Liver (tissue), 3 donors: ENCODE results near the gene YIPF2.

Experiments
- CTCF ChIP-seq: fragments of 150-350 bp; IDR thresholded peaks from 2 replicates; pipeline ENCODE4 v1.5.1; 2017; ENCODE audit warnings: improper control_type of control experiment, low read depth, low read length; ENCODE audit not compliant: missing input control
- EGR1 ChIP-seq, 2 donors: IDR thresholded peaks; 2 replicates each; pipeline ENCODE4 v1.6.1; 2016 to 2018; ENCODE audit warnings: antibody characterized with exemption in 2 of 2, low read depth in 2 of 2
- JUND ChIP-seq, 2 donors: IDR thresholded peaks; 2 replicates each; pipeline ENCODE4 v1.6.1; 2016; ENCODE audit warnings: antibody characterized with exemption in 2 of 2
- MAX ChIP-seq: IDR thresholded peaks from 2 replicates; pipeline ENCODE4 v1.6.1; 2016; ENCODE audit warnings: antibody characterized with exemption
- TAF1 ChIP-seq: conservative IDR thresholded peaks from 2 replicates; pipeline ENCODE4 v1.6.1; 2016; ENCODE audit warnings: antibody characterized with exemption, mild to moderate bottlenecking
- TF ChIP-seq, protein P1 (sequence below): IDR thresholded peaks from 2 replicates; pipeline ENCODE4 v1.6.1; 2016; ENCODE audit warnings: antibody characterized with exemption, mild to moderate bottlenecking
- donor health status: healthy.
- donor health status: healthy.

DNA sequence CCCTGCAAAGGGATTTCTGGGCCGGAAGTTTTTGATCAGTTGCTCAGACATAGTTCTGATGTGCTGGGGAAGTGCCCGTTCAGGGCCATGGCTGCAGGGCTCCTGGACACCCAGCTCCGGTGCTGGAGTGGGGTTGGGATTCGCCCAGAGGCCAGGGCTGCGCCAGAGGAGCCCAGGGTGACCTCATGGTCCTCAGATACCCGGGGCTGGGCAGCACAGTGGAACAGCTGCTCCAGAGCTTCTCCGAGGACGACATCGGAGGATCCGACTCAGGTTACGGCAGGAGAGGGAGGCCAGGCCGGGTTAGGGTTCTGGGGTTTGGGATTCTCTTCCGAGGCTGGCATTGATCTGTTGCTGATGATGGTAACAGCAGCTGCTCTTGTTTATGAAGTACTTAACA, 36.2 kb downstream of the YIPF2 start:
- TF ChIP-seq CTCF = no peak
- no peak for TF ChIP-seq JUND (IDR thresholded peaks at IDR 0.05)
- no peak for TF ChIP-seq EGR1 (IDR thresholded peaks at IDR 0.05; ENCODE audit: low read depth in 2 of 2)
- TF ChIP-seq TAF1 = no peak
- TF ChIP-seq, protein P1, sequence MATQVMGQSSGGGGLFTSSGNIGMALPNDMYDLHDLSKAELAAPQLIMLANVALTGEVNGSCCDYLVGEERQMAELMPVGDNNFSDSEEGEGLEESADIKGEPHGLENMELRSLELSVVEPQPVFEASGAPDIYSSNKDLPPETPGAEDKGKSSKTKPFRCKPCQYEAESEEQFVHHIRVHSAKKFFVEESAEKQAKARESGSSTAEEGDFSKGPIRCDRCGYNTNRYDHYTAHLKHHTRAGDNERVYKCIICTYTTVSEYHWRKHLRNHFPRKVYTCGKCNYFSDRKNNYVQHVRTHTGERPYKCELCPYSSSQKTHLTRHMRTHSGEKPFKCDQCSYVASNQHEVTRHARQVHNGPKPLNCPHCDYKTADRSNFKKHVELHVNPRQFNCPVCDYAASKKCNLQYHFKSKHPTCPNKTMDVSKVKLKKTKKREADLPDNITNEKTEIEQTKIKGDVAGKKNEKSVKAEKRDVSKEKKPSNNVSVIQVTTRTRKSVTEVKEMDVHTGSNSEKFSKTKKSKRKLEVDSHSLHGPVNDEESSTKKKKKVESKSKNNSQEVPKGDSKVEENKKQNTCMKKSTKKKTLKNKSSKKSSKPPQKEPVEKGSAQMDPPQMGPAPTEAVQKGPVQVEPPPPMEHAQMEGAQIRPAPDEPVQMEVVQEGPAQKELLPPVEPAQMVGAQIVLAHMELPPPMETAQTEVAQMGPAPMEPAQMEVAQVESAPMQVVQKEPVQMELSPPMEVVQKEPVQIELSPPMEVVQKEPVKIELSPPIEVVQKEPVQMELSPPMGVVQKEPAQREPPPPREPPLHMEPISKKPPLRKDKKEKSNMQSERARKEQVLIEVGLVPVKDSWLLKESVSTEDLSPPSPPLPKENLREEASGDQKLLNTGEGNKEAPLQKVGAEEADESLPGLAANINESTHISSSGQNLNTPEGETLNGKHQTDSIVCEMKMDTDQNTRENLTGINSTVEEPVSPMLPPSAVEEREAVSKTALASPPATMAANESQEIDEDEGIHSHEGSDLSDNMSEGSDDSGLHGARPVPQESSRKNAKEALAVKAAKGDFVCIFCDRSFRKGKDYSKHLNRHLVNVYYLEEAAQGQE = no peak
- TF ChIP-seq MAX = no peak
